Body of pancreas (tissue), 4 donors: ENCODE data around the gene ADGRL2. TPM values are rescaled to one million over a fixed set of nuclear protein-coding genes. Genes with fewer than 3 reads are reported as not detected.
"Not testable (repeated sequence)": the region's sequence is repeated elsewhere in the genome, so short reads cannot be mapped to it uniquely, and the experiment has no call there.

Source experiments
- ATAC-seq: fragments of 150-250 bp; one replicate; pipeline ENCODE4 v1.9.1; 2016
- DNase-seq, 4 donors: peaks; one replicate each; pipeline ENCODE4 v3.0.0-alpha.2; 2019
- H3K27ac ChIP-seq, 4 donors: fragments of 200-600 bp; sonication (generic); 1 replicate in 3 of 4; 2 replicates in 1 of 4; pipeline versions ENCODE4 v1.5.1 to v1.6.1; 2016 to 2019; ENCODE audit warnings: mild to moderate bottlenecking in 1 of 4, mixed read lengths in 1 of 4, moderate library complexity in 1 of 4
- H3K27me3 ChIP-seq, 2 donors: fragments of 200-600 bp; sonication (generic); one replicate each; pipeline ENCODE4 v1.6.0; 2016; ENCODE audit warnings: mild to moderate bottlenecking in 1 of 2
- H3K36me3 ChIP-seq, 2 donors: fragments of 200-600 bp; sonication (generic); replicated peaks in 1 of 2; 2 replicates each; pipeline ENCODE4 v1.5.1; 2016; ENCODE audit warnings: low read depth in 2 of 2; ENCODE audit not compliant: insufficient read depth in 1 of 2
- H3K4me1 ChIP-seq: fragments of 200-600 bp; sonication (generic); one replicate; pipeline ENCODE4 v1.6.0; 2016
- H3K4me3 ChIP-seq, 2 donors: fragments of 200-600 bp; sonication (generic); 1 replicate in 1 of 2; 2 replicates in 1 of 2; pipeline ENCODE4 v1.5.1; 2016 to 2019
- H3K9me3 ChIP-seq, 3 donors: fragments of 200-600 bp; sonication (generic); 1 replicate in 2 of 3; 2 replicates in 1 of 3; pipeline ENCODE4 v1.5.1; 2016
- POLR2A ChIP-seq, 3 donors: fragments of 450-650 bp; IDR thresholded peaks; one replicate each; pipeline ENCODE4 v1.6.1; 2016; ENCODE audit warnings: antibody characterized with exemption in 3 of 3, mild to moderate bottlenecking in 2 of 3
- WGBS, 2 donors: methylation state at CpG; one replicate each; pipeline ENCODE4 v1.1.5; 2017; 5-methylcytosine and 5-hydroxymethylcytosine counted together
- intact Hi-C: fragments of 100-400 bp; cut with DNase I; formaldehyde crosslinking; loops from one replicate; pipeline ENCODE4 v1.15.1; 2023
- total RNA-seq, 2 donors: library from RNA; depleted of rRNA; stranded (reverse); fragments of >200 nt; gene quantifications; one replicate each; pipeline ENCODE4 v1.1.0, GENCODE V29; 2016
- TF ChIP-seq, protein P1 (sequence below), 7 experiments: fragments of 450-650 bp in 4 of 7; fragments of 200-600 bp in 3 of 7; sonication (generic) in 3 of 7; IDR thresholded peaks; one replicate each; pipeline ENCODE4 v1.5.1; 2016 to 2019; ENCODE audit warnings: antibody characterized with exemption in 7 of 7

Gene ADGRL2
- total RNA-seq, 2 donors from 2014 or later, result 11.5 to 25.7 TPM

- ATAC-seq (no peak), DNase-seq (no peak)
- Histone ChIP-seq H3K27me3 (no peaks in the 10 kb centered on the region), H3K27ac (no peak overlapping the region), H3K4me1 (no peaks in the 10 kb centered on the region), H3K4me3 (no peak overlapping the region), H3K9me3 (no peaks in the 10 kb centered on the region), H3K36me3 (no peaks in the 10 kb centered on the region)
- TF ChIP-seq POLR2A (IDR thresholded peaks at IDR 0.05), result no peak
- TF ChIP-seq, protein P1, sequence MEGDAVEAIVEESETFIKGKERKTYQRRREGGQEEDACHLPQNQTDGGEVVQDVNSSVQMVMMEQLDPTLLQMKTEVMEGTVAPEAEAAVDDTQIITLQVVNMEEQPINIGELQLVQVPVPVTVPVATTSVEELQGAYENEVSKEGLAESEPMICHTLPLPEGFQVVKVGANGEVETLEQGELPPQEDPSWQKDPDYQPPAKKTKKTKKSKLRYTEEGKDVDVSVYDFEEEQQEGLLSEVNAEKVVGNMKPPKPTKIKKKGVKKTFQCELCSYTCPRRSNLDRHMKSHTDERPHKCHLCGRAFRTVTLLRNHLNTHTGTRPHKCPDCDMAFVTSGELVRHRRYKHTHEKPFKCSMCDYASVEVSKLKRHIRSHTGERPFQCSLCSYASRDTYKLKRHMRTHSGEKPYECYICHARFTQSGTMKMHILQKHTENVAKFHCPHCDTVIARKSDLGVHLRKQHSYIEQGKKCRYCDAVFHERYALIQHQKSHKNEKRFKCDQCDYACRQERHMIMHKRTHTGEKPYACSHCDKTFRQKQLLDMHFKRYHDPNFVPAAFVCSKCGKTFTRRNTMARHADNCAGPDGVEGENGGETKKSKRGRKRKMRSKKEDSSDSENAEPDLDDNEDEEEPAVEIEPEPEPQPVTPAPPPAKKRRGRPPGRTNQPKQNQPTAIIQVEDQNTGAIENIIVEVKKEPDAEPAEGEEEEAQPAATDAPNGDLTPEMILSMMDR (IDR thresholded peaks at IDR 0.05), result no peak
- intact Hi-C loops, result no loop called here
- 3% methylated on average over 1 of the region's 1 CpG for WGBS, 2 donors
Observed at GRCh38 chr1:81867235-81867634, 66.5 kb downstream of the ADGRL2 start.

DNA sequence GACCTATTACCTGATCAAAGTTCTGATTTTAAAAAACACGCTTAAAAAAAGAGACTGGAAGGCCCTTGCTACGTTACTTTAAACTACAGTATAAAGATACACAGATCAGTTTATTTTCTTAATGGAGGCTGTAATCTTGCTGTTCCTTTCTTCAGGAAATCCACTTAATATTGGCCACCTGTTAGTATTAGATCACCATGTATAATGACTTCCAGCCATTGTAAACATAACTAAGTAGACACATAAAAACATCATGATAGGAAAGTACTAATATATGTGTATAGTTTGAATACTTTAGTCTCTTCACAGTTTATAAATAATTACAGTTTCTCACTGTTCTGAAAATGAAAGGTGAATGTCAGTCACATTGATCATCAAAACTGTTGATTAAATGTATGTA lies 68.6 kb downstream of the ADGRL2 start:
- DNase-seq, result no peak
- no peak for TF ChIP-seq POLR2A (IDR thresholded peaks at IDR 0.05)
- TF ChIP-seq, protein P1 (IDR thresholded peaks at IDR 0.05), result no peak
- no peak for ATAC-seq
- H3K27me3 ChIP-seq, result no peaks in the 10 kb centered on the region
- no peaks in the 10 kb centered on the region for H3K4me1 ChIP-seq
- no peak overlapping the region for H3K4me3 ChIP-seq
- intact Hi-C loops, result no loop called here
- WGBS, 2 donors, result 78 to 79% methylated on average over 2 of the region's 2 CpGs
- H3K36me3 ChIP-seq, result no peaks in the 10 kb centered on the region
- H3K9me3 ChIP-seq, result no peaks in the 10 kb centered on the region
- no peak overlapping the region for H3K27ac ChIP-seq

GRCh38 chr1:81871091-81871490 lies 70.4 kb downstream of the ADGRL2 start:
- H3K36me3 ChIP-seq, H3K4me1 ChIP-seq, ATAC-seq, H3K9me3 ChIP-seq, intact Hi-C loops, DNase-seq, H3K27ac ChIP-seq, H3K27me3 ChIP-seq, H3K4me3 ChIP-seq: not testable (repeated sequence)
- WGBS, 2 donors, result 96 to 98% methylated on average over 3 of the region's 3 CpGs

GRCh38 chr1:81873946-81874345 lies 73.2 kb downstream of the ADGRL2 start:
- no peaks in the 10 kb centered on the region for H3K9me3 ChIP-seq
- peaks cover 13% of the 10 kb centered on the region for H3K4me1 ChIP-seq
- ATAC-seq, result no peak
- intact Hi-C loops, result no loop called here
- 40 to 51% methylated on average over 1 of the region's 1 CpG for WGBS, 2 donors
- H3K27me3 ChIP-seq, result no peaks in the 10 kb centered on the region
- H3K36me3 ChIP-seq, result no peaks in the 10 kb centered on the region
- TF ChIP-seq, protein P1 (IDR thresholded peaks at IDR 0.05), result no peak
- no peak for TF ChIP-seq POLR2A (IDR thresholded peaks at IDR 0.05)
- no peak overlapping the region for H3K27ac ChIP-seq
- H3K4me3 ChIP-seq, result no peak overlapping the region
- DNase-seq, result no peak

GRCh38 chr1:81874461-81874860 lies 73.7 kb downstream of the ADGRL2 start:
- Histone ChIP-seq H3K4me3 (no peak overlapping the region), H3K27ac (no peak overlapping the region), H3K36me3 (no peaks in the 10 kb centered on the region), H3K27me3 (no peaks in the 10 kb centered on the region), H3K9me3 (no peaks in the 10 kb centered on the region), H3K4me1 (peaks cover 13% of the 10 kb centered on the region)
- intact Hi-C loops, result no loop called here
- 75 to 89% methylated on average over 1 of the region's 1 CpG for WGBS, 2 donors
- TF ChIP-seq, protein P1 (IDR thresholded peaks at IDR 0.05), result no peak
- TF ChIP-seq POLR2A (IDR thresholded peaks at IDR 0.05), result no peak
- ATAC-seq (no peak), DNase-seq (no peak)
